HG02943 (cell line): ENCODE results near the gene LTBR.
"Not testable (repeated sequence)": the region's sequence is repeated elsewhere in the genome, so short reads cannot be mapped to it uniquely, and the experiment has no call there.

Source experiments
- ATAC-seq: cut with Tn5 transposase; IDR thresholded peaks from one replicate; pipeline ENCODE4 v1.9.1; 2021; ENCODE audit warnings: mild to moderate bottlenecking, low read depth, moderate library complexity; ENCODE audit not compliant: unreplicated experiment

LTBR gene

GRCh38 chr12:6420364-6420763, 36.4 kb downstream of the LTBR start:
- no peak for ATAC-seq

- no peak for ATAC-seq
Measured at GRCh38 chr12:6423267-6424007, 39.5 kb downstream of the LTBR start.

GRCh38 chr12:6424008-6424347, 40.0 kb downstream of the LTBR start:
- no peak for ATAC-seq

- ATAC-seq, result no peak
Measured at GRCh38 chr12:6424866-6425265, 40.9 kb downstream of the LTBR start.

- no peak for ATAC-seq
Measured at GRCh38 chr12:6425590-6426531, 41.9 kb downstream of the LTBR start.

- peak; percentile 53 for ATAC-seq
Measured at GRCh38 chr12:6426882-6427671, 43.1 kb downstream of the LTBR start.

GRCh38 chr12:6427796-6428195, 43.8 kb downstream of the LTBR start:
- not testable (repeated sequence) for ATAC-seq

- ATAC-seq, result no peak
Measured at GRCh38 chr12:6428326-6428725, 44.4 kb downstream of the LTBR start.

- no peak for ATAC-seq
Measured at GRCh38 chr12:6430124-6430989, 46.4 kb downstream of the LTBR start.

GRCh38 chr12:6432991-6433390, 49.0 kb downstream of the LTBR start:
- no peak for ATAC-seq

GRCh38 chr12:6434205-6435140, 50.5 kb downstream of the LTBR start:
- no peak for ATAC-seq

GRCh38 chr12:6435961-6436715, 52.2 kb downstream of the LTBR start:
- ATAC-seq, result no peak

GRCh38 chr12:6437586-6437985, 53.6 kb downstream of the LTBR start:
- ATAC-seq, result no peak

GRCh38 chr12:6438345-6438744, 54.4 kb downstream of the LTBR start:
- no peak for ATAC-seq

GRCh38 chr12:6440391-6440790, 56.4 kb downstream of the LTBR start:
- ATAC-seq, result no peak
